Chondrocyte (in vitro differentiated cells): ENCODE results near the gene LAMA5. TPM values are rescaled to one million over a fixed set of nuclear protein-coding genes. Genes with fewer than 3 reads are reported as not detected.

ENCODE experiments used
- DNase-seq: peaks from one replicate; pipeline ENCODE4 v3.0.0; 2021; ENCODE audit warnings: mixed read lengths, low spot score
- H3K27ac Mint-ChIP-seq: one replicate; pipeline ENCODE4 v1.8.0; 2021; ENCODE audit warnings: mild to moderate bottlenecking, moderate library complexity, mixed read lengths; ENCODE audit not compliant: unreplicated experiment
- H3K27me3 Mint-ChIP-seq: 2 replicates; pipeline ENCODE4 v1.8.0; 2021; ENCODE audit warnings: low read depth, mixed read lengths
- H3K36me3 Mint-ChIP-seq: 2 replicates; pipeline ENCODE4 v1.8.0; 2021; ENCODE audit warnings: low read depth, mixed read lengths
- H3K4me1 Mint-ChIP-seq: 2 replicates; pipeline ENCODE4 v1.8.0; 2021; ENCODE audit warnings: low read depth, mild to moderate bottlenecking, mixed read lengths
- H3K4me3 Mint-ChIP-seq: one replicate; pipeline ENCODE4 v1.8.0; 2021; ENCODE audit warnings: mild to moderate bottlenecking, moderate library complexity, mixed read lengths; ENCODE audit not compliant: unreplicated experiment
- H3K9me3 Mint-ChIP-seq: 2 replicates; pipeline ENCODE4 v1.8.0; 2021; ENCODE audit warnings: low read depth, mixed read lengths
- total RNA-seq: library from RNA; stranded (reverse); gene quantifications from 3 replicates; pipeline ENCODE4 v1.2.1, GENCODE V29; 2021
- TF ChIP-seq, protein P1 (sequence below): fragments of 200-600 bp; sonication (generic); IDR thresholded peaks from 2 replicates; pipeline ENCODE4 v1.5.0; 2021; ENCODE audit warnings: antibody characterized with exemption, mild to moderate bottlenecking, moderate library complexity

LAMA5 gene
- total RNA-seq, 1 donor from 2014 or later = 368 TPM

DNA sequence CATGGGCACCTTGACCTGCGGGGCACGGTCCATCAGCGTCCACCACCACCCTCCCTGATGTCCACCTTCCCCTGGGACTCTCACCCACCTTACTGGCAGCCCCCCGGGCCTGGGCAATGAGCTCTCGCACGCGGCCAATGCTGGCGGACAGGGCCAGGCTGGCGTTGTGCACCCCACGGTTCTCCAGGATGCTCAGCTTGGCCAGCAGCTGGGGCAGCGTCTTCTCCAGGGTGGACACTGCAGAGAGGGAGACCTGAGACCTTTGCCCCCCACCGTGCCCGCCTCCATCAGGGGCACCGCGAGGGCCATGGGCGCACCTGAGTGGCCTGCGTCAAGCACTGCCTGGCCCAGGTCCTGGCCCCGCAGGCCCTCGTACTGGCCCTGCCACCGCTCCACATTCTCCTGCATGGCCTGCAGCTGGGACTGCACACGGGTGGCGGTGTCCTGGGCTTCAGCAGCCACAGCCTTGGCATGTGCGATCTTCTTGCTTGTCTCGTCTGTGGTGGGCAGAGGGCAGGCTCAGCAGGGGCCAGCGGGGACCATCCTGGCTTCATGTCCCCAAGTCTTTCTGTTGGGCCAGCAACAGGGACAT is 52.3 kb downstream of the LAMA5 start:
- DNase-seq = no peak
- H3K36me3 Mint-ChIP-seq = peaks cover 14% of the 10 kb centered on the region
- H3K4me1 Mint-ChIP-seq = no peaks in the 10 kb centered on the region
- H3K27ac Mint-ChIP-seq = no peak overlapping the region
- H3K27me3 Mint-ChIP-seq = no peaks in the 10 kb centered on the region
- H3K4me3 Mint-ChIP-seq = no peak overlapping the region
- H3K9me3 Mint-ChIP-seq = no peaks in the 10 kb centered on the region
- TF ChIP-seq, protein P1, sequence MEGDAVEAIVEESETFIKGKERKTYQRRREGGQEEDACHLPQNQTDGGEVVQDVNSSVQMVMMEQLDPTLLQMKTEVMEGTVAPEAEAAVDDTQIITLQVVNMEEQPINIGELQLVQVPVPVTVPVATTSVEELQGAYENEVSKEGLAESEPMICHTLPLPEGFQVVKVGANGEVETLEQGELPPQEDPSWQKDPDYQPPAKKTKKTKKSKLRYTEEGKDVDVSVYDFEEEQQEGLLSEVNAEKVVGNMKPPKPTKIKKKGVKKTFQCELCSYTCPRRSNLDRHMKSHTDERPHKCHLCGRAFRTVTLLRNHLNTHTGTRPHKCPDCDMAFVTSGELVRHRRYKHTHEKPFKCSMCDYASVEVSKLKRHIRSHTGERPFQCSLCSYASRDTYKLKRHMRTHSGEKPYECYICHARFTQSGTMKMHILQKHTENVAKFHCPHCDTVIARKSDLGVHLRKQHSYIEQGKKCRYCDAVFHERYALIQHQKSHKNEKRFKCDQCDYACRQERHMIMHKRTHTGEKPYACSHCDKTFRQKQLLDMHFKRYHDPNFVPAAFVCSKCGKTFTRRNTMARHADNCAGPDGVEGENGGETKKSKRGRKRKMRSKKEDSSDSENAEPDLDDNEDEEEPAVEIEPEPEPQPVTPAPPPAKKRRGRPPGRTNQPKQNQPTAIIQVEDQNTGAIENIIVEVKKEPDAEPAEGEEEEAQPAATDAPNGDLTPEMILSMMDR = no peak

DNA sequence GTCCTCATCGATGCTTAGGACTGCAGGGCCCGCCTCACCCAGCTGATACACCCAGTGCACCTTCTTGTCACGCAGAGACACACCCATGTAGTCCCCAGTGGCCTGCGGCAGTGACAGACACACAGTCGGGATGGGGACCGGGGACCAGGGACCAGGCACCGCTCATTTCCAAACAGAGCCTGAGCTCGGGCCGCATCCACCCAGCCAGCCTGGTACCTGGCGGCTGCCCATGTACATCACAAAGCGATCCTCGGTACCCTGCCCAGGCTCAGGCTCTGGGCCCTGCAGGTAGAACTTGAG is 52.8 kb downstream of the LAMA5 start:
- no peak for DNase-seq
- TF ChIP-seq, protein P1 = no peak
- no peaks in the 10 kb centered on the region for H3K9me3 Mint-ChIP-seq
- H3K27me3 Mint-ChIP-seq = no peaks in the 10 kb centered on the region
- H3K4me3 Mint-ChIP-seq = no peak overlapping the region
- H3K36me3 Mint-ChIP-seq = peaks cover 13% of the 10 kb centered on the region
- H3K4me1 Mint-ChIP-seq = no peaks in the 10 kb centered on the region
- H3K27ac Mint-ChIP-seq = no peak overlapping the region

DNA sequence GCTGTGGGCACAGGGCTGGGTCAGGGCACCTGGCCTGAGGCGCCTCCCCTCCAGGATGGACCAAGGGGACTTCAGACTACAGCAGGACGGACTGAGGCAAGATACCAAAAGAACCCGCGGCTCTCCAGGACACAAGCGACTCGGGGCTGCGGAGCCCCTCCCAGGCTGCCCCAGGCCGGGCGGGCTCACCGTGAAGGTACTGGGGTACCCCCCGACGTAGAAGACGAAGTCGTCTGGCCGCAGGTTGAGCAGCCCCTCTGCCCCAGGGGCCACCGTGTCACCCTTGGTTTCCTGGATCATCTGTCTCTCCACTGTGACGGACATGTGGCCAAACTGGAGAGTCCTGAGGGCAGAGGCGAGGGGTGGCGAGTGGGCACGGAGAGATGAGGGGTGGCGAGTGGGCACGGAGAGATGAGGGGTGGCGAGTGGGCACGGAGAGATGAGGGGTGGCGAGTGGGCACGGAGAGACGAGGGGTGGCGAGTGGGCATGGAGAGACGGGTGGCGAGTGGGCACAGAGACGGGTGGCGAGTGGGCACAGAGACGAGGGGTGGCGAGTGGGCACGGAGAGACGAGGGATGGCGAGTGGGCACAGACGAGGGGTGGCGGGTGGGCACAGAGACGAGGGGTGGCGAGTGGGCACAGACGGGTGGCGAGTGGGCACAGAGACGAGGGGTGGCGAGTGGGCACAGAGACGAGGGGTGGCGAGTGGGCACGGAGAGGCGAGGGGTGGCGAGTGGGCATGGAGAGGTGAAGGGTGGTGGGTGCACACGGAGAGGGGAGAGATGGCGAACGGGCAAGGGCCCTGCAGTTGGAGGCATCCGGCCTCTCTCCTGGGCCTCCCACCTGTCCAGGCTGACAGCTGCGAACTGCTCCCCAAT is 53.4 kb downstream of the LAMA5 start:
- Mint-ChIP-seq H3K27ac (no peak overlapping the region), H3K4me3 (no peak overlapping the region), H3K27me3 (no peaks in the 10 kb centered on the region), H3K9me3 (no peaks in the 10 kb centered on the region), H3K36me3 (peaks cover 13% of the 10 kb centered on the region), H3K4me1 (no peaks in the 10 kb centered on the region)
- TF ChIP-seq, protein P1 = no peak
- no peak for DNase-seq

DNA sequence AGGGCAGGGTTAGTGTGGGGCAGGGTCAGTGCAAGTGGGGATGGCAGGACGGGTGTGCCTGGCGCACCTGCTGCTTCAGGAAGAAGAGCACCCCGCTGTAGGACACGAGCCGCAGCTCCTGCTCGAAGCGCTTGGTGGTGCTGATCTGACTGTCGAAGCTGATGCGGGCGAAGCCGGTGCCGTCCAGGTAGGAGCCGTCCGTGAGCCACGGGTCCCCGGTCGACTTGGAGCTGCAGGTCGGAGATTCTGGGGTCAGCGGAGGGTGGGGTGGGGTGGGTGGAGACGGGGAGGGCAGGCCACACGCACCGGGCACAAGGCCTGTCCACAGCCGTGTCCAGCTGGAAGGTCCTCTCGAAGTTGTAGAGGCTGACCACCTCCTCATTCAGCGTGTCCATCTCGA is 54.1 kb downstream of the LAMA5 start:
- TF ChIP-seq, protein P1 = no peak
- Mint-ChIP-seq H3K27ac (no peak overlapping the region), H3K36me3 (peaks cover 16% of the 10 kb centered on the region), H3K9me3 (no peaks in the 10 kb centered on the region), H3K27me3 (no peaks in the 10 kb centered on the region), H3K4me1 (no peaks in the 10 kb centered on the region), H3K4me3 (no peak overlapping the region)
- DNase-seq = no peak

DNA sequence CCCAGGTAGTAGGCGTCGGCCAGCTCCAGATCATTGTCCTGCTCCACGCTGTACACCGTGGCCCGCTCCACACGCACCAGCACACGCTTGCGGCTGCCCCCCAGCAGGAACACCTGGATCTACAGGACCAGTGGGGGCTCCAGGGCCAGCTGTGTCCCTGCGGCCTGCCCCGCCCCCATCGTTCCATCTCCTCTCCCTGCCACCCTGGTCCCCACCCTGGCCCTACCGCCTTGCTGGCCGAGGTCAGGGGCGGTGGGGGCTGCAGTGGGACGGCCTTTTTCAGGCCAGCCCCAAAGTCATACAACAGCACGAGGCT is 54.5 kb downstream of the LAMA5 start:
- no peak overlapping the region for H3K4me3 Mint-ChIP-seq
- no peak overlapping the region for H3K27ac Mint-ChIP-seq
- H3K9me3 Mint-ChIP-seq = no peaks in the 10 kb centered on the region
- TF ChIP-seq, protein P1 = no peak
- no peaks in the 10 kb centered on the region for H3K27me3 Mint-ChIP-seq
- DNase-seq = no peak
- H3K4me1 Mint-ChIP-seq = no peaks in the 10 kb centered on the region
- H3K36me3 Mint-ChIP-seq = peaks cover 16% of the 10 kb centered on the region
